Forelimb muscle (tissue), 1 donor: ENCODE measurements around the gene CDAN1. TPM values are rescaled to one million over a fixed set of nuclear protein-coding genes. Genes with fewer than 3 reads are reported as not detected.
"Not testable (repeated sequence)": the region's sequence is repeated elsewhere in the genome, so short reads cannot be mapped to it uniquely, and the experiment has no call there.

Source experiments
- DNase-seq: peaks from one replicate; pipeline ENCODE4 v3.0.0-alpha.2; 2013; ENCODE audit warnings: low read depth
- polyA plus RNA-seq: library from polyadenylated mRNA; unstranded; fragments of 120-200 nt; gene quantifications from one replicate; pipeline ENCODE4 v1.2.1, GENCODE V29; 2013; ENCODE audit not compliant: insufficient read length

CDAN1 gene
- polyA plus RNA-seq, 1 donor = 16.0 TPM

GRCh38 chr15:42707068-42707467 lies 29.9 kb downstream of the CDAN1 start:
- no peak for DNase-seq

- no peak for DNase-seq
Measured at GRCh38 chr15:42705336-42705735, 31.6 kb downstream of the CDAN1 start.

- DNase-seq = peak; percentile 11
Measured at GRCh38 chr15:42704492-42704926, 32.4 kb downstream of the CDAN1 start.

- no peak for DNase-seq
Measured at GRCh38 chr15:42696626-42697025, 40.3 kb downstream of the CDAN1 start.

- DNase-seq = no peak
Measured at GRCh38 chr15:42695527-42696071, 41.3 kb downstream of the CDAN1 start.

- DNase-seq = no peak
Measured at GRCh38 chr15:42694398-42694797, 42.5 kb downstream of the CDAN1 start.

- DNase-seq = no peak
Measured at GRCh38 chr15:42693942-42694341, 43.0 kb downstream of the CDAN1 start.

- no peak for DNase-seq
Measured at GRCh38 chr15:42693496-42693895, 43.4 kb downstream of the CDAN1 start.

- DNase-seq = no peak
Measured at GRCh38 chr15:42692997-42693396, 43.9 kb downstream of the CDAN1 start.

GRCh38 chr15:42692536-42692935 lies 44.4 kb downstream of the CDAN1 start:
- DNase-seq = no peak

- DNase-seq = no peak
Measured at GRCh38 chr15:42691770-42692169, 45.2 kb downstream of the CDAN1 start.

GRCh38 chr15:42691308-42691707 lies 45.6 kb downstream of the CDAN1 start:
- DNase-seq = no peak

- DNase-seq = no peak
Measured at GRCh38 chr15:42688301-42688700, 48.6 kb downstream of the CDAN1 start.

- no peak for DNase-seq
Measured at GRCh38 chr15:42687740-42688139, 49.2 kb downstream of the CDAN1 start.

GRCh38 chr15:42686281-42686680 lies 50.6 kb downstream of the CDAN1 start:
- DNase-seq = no peak

GRCh38 chr15:42681119-42681518 lies 55.8 kb downstream of the CDAN1 start:
- no peak for DNase-seq

GRCh38 chr15:42680142-42680482 lies 56.8 kb downstream of the CDAN1 start:
- DNase-seq = not testable (repeated sequence)

- DNase-seq = no peak
Measured at GRCh38 chr15:42679285-42680141, 57.4 kb downstream of the CDAN1 start.

- no peak for DNase-seq
Measured at GRCh38 chr15:42675021-42675420, 61.9 kb downstream of the CDAN1 start.

- DNase-seq = no peak
Measured at GRCh38 chr15:42674472-42674871, 62.5 kb downstream of the CDAN1 start.
